Stimulated activated CD4-positive, alpha-beta T cell treated with anti-CD3 and anti-CD28 coated beads, TNF-alpha, amount 100 ng/mL, for 1 hour (primary cell): ENCODE data around the gene IFNA7.
"Not testable (repeated sequence)": the region's sequence is repeated elsewhere in the genome, so short reads cannot be mapped to it uniquely, and the experiment has no call there.

ENCODE experiments used
- DNase-seq, 3 donors: peaks; one replicate each; pipeline ENCODE4 v3.0.0-alpha.2; 2020; ENCODE audit warnings: low read depth in 3 of 3, low spot score in 1 of 3

Gene IFNA7

GRCh38 chr9:21202105-21202504 is at the start of gene IFNA7:
Gene IFNA7 (minus strand): TSS chr9:21202205. CDS start chr9:21202165, 40 bp downstream.
- DNase-seq, result not testable (repeated sequence)

GRCh38 chr9:21251638-21252037 is 49.6 kb upstream of the IFNA7 start:
- no peak for DNase-seq

- no peak for DNase-seq
Observed at GRCh38 chr9:21251190-21251589, 49.2 kb upstream of the IFNA7 start.

GRCh38 chr9:21244836-21245235 is 42.8 kb upstream of the IFNA7 start:
- DNase-seq, result no peak

GRCh38 chr9:21239911-21240310 is 37.9 kb upstream of the IFNA7 start, which contains the start of gene IFNA14:
Gene IFNA14 (minus strand): TSS chr9:21240005. CDS start chr9:21239935, 70 bp downstream.
- DNase-seq, result no peak

GRCh38 chr9:21236360-21236714 is 34.3 kb upstream of the IFNA7 start:
- DNase-seq, result not testable (repeated sequence)

- not testable (repeated sequence) for DNase-seq
Observed at GRCh38 chr9:21235468-21236359, 33.7 kb upstream of the IFNA7 start.

- no peak for DNase-seq
Observed at GRCh38 chr9:21234153-21234687, 32.2 kb upstream of the IFNA7 start.

- DNase-seq, result no peak
Observed at GRCh38 chr9:21233258-21233657, 31.3 kb upstream of the IFNA7 start.

- no peak for DNase-seq
Observed at GRCh38 chr9:21228122-21228521, 26.1 kb upstream of the IFNA7 start, which contains the start of gene IFNA17. Gene IFNA17 (minus strand): TSS chr9:21228222. CDS start chr9:21228173, 49 bp downstream.

GRCh38 chr9:21217211-21217610 is 15.2 kb upstream of the IFNA7 start, which contains the start of gene IFNA16:
Gene IFNA16 (minus strand): TSS chr9:21217311. CDS start chr9:21217305, 6 bp downstream.
- DNase-seq, result not testable (repeated sequence)

- not testable (repeated sequence) for DNase-seq
Observed at GRCh38 chr9:21213411-21214326, 11.7 kb upstream of the IFNA7 start.

- DNase-seq, result not testable (repeated sequence)
Observed at GRCh38 chr9:21212160-21212559, 10.2 kb upstream of the IFNA7 start.

GRCh38 chr9:21210782-21211181 is 8.8 kb upstream of the IFNA7 start:
- not testable (repeated sequence) for DNase-seq

- no peak for DNase-seq
Observed at GRCh38 chr9:21210311-21210710, 8.3 kb upstream of the IFNA7 start.

GRCh38 chr9:21207043-21207442 is 5.0 kb upstream of the IFNA7 start, which contains the start of gene IFNA10:
Gene IFNA10 (minus strand): TSS chr9:21207143. CDS start chr9:21207097, 46 bp downstream.
- DNase-seq, result not testable (repeated sequence)

- no peak for DNase-seq
Observed at GRCh38 chr9:21205204-21205603, 3.2 kb upstream of the IFNA7 start.

- peak in 1 of 3 donors; percentile 15 for DNase-seq
Observed at GRCh38 chr9:21194867-21195776, 6.9 kb downstream of the IFNA7 start.

- not testable (repeated sequence) for DNase-seq
Observed at GRCh38 chr9:21187487-21187886, 14.5 kb downstream of the IFNA7 start, which contains the start of gene IFNA4. Gene IFNA4 (minus strand): TSS chr9:21187587. CDS start chr9:21187531, 56 bp downstream.
